Mucosa of descending colon (tissue), 3 donors: Measurements from ENCODE around the gene CMTR1. TPM values are rescaled to one million over a fixed set of nuclear protein-coding genes. Genes with fewer than 3 reads are reported as not detected.

ENCODE experiments used
- ATAC-seq: fragments of 200-7000 bp; cut with Tn5 transposase; one replicate; pipeline ENCODE4 v1.9.1; 2020; ENCODE audit warnings: mild to moderate bottlenecking, moderate library complexity
- DNase-seq, 3 donors: peaks; one replicate each; pipeline ENCODE4 v3.0.0-alpha.2; 2020
- H3K36me3 ChIP-seq: fragments of 200-600 bp; one replicate; pipeline ENCODE4 v1.8.0; 2021; ENCODE audit warnings: low read depth, mild to moderate bottlenecking
- H3K4me1 ChIP-seq: fragments of 200-600 bp; one replicate; pipeline ENCODE4 v1.8.0; 2021; ENCODE audit warnings: low read depth, mild to moderate bottlenecking
- H3K4me3 ChIP-seq: fragments of 200-600 bp; one replicate; pipeline ENCODE4 v1.8.0; 2021; ENCODE audit warnings: mild to moderate bottlenecking
- H3K9me3 ChIP-seq: fragments of 200-600 bp; one replicate; pipeline ENCODE4 v1.8.0; 2021; ENCODE audit warnings: mild to moderate bottlenecking
- intact Hi-C, 2 donors: fragments of 100-400 bp; cut with DNase I in 1 of 2; cut with micrococcal nuclease in 1 of 2; formaldehyde crosslinking; loops; one replicate each; pipeline versions ENCODE4 v1.11.0 to v1.11.1; 2022; cut with DNase I, micrococcal nuclease
- total RNA-seq, 3 donors: library from RNA; stranded (reverse); fragmentation: NEBNext Ultra II Directional in 2 of 3; extraction: Animal tissue kit (Norgen Biotek cat#: 25700) in 2 of 3; gene quantifications; one replicate each; pipeline versions ENCODE4 v1.2.1 to v1.2.4, GENCODE V29; 2021 to 2023
- TF ChIP-seq, protein P1 (sequence below): fragments of 200-600 bp; IDR thresholded peaks from one replicate; pipeline ENCODE4 v1.8.0; 2022; ENCODE audit warnings: antibody characterized with exemption, mild to moderate bottlenecking
- donor health status: DM: no; HTN: no; CAD: no; lungs with moderate emphysema.
- donor health status: DM: no; HTN: no; CAD: no.
- donor health status: DM: no; HTN: yes; CAD: no.

CMTR1 gene
- total RNA-seq, 3 donors from 2014 or later, result 26.1 to 49.8 (median 27.5) TPM

DNA sequence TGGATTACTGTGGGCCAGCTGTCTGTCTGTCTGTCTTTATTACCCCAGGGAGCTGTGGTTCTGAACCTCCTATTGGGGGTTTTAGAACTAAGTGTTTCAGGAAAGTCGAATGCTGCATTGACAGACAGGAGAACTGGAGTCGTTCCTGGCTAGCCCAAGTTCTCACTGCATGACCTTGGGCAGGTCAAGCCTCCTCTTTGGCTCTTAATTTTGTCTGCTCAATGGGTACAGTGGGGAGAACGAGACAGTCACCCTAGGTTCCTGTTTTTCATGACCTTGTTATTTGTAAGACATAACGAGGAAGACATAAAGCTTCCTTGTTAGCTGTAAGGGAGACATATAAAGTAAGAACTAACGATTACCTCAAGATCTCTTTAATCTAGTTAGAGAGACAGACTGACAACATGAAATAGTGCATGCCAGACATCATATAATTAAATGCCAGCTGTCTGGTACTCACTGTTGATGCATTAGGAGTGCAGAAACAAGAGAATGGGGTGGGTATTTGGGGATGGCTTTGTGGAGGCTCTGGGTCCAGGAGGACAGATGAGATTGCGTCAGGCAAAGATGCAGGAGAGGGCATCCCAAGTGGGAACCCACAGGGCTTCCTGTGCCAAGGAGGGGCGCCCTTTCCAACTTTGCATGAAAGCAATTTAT lies 70.4 kb downstream of the CMTR1 start:
- TF ChIP-seq, protein P1, sequence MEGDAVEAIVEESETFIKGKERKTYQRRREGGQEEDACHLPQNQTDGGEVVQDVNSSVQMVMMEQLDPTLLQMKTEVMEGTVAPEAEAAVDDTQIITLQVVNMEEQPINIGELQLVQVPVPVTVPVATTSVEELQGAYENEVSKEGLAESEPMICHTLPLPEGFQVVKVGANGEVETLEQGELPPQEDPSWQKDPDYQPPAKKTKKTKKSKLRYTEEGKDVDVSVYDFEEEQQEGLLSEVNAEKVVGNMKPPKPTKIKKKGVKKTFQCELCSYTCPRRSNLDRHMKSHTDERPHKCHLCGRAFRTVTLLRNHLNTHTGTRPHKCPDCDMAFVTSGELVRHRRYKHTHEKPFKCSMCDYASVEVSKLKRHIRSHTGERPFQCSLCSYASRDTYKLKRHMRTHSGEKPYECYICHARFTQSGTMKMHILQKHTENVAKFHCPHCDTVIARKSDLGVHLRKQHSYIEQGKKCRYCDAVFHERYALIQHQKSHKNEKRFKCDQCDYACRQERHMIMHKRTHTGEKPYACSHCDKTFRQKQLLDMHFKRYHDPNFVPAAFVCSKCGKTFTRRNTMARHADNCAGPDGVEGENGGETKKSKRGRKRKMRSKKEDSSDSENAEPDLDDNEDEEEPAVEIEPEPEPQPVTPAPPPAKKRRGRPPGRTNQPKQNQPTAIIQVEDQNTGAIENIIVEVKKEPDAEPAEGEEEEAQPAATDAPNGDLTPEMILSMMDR, result no peak
- intact Hi-C loops, result no loop called here
- no peak for DNase-seq
- ATAC-seq, result no peak
- Histone ChIP-seq H3K9me3 (no peaks in the 10 kb centered on the region), H3K4me3 (no peak overlapping the region), H3K36me3 (no peaks in the 10 kb centered on the region), H3K4me1 (peaks cover 7% of the 10 kb centered on the region)

DNA sequence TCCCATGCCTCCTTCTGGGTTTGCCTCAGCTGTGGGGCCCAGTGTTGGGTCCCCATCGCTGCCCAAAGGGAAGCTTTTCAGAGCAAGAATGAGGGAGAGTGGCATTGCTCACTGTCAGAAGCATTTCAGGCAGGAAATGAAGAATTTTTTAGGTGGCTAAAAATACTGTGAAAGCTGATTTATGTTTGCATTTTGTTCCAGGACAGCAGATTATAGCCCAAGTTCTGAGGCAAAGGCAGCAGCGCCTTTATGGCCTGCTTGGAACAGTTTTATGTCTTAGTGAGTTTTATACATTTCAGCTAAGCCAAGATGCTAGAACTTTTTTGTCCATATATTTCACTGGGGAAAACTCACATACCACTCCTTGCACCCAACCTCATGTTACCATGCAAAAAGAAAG lies 71.0 kb downstream of the CMTR1 start:
- H3K4me1 ChIP-seq, result peaks cover 7% of the 10 kb centered on the region
- intact Hi-C loops, result no loop called here
- ATAC-seq, result no peak

DNA sequence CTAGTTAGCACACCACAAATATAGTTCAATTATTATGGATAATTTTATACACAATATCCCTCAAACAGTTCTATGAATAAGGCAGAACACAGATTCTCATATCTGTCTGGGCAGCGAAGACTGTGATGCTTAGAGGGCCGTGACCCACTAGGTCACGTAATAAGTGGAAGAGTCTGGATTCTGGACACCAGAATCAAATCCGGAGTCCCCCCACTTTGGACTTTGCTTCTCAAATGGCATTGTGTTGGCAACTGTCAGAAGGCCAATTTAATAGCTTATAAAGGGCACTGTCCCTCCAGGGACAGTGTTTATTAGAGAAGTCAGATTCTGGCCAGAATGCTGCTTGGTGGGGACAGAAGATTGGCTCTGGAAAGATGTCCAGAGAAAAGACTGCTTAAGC lies 73.5 kb downstream of the CMTR1 start:
- TF ChIP-seq, protein P1, result no peak
- ATAC-seq (no peak), DNase-seq (no peak)
- Histone ChIP-seq H3K36me3 (no peaks in the 10 kb centered on the region), H3K4me3 (no peak overlapping the region), H3K9me3 (no peaks in the 10 kb centered on the region), H3K4me1 (peaks cover 3% of the 10 kb centered on the region)
- intact Hi-C loops, result no loop called here

More for the DNA sequence above, 71.0 kb downstream of the CMTR1 start:
- Histone ChIP-seq H3K4me3 (no peak overlapping the region), H3K9me3 (no peaks in the 10 kb centered on the region), H3K36me3 (no peaks in the 10 kb centered on the region)
- TF ChIP-seq, protein P1, result no peak
- DNase-seq, result no peak

DNA sequence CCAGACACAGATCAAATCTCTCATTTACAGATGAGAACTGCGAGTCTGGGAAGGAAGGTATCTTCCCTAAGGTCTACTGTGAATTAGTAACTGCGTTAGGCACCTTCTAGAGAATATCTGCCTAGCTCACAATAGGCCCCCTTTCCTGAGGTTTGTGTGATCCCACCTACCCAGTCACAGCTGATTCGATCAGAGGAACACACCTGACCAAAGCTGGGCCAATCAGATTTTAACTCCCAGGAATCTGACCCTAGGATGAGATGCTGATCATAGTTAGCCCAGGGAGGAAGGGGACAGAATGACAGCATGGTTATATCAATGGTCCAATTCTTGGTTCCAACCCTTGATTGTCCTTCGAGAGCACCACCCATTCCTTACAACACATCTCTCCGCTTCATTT lies 74.1 kb downstream of the CMTR1 start:
- TF ChIP-seq, protein P1, result no peak
- intact Hi-C loops, result no loop called here
- H3K4me1 ChIP-seq, result peaks cover 3% of the 10 kb centered on the region
- H3K9me3 ChIP-seq, result no peaks in the 10 kb centered on the region
- no peak overlapping the region for H3K4me3 ChIP-seq
- no peak for DNase-seq
- ATAC-seq, result no peak
- H3K36me3 ChIP-seq, result no peaks in the 10 kb centered on the region

DNA sequence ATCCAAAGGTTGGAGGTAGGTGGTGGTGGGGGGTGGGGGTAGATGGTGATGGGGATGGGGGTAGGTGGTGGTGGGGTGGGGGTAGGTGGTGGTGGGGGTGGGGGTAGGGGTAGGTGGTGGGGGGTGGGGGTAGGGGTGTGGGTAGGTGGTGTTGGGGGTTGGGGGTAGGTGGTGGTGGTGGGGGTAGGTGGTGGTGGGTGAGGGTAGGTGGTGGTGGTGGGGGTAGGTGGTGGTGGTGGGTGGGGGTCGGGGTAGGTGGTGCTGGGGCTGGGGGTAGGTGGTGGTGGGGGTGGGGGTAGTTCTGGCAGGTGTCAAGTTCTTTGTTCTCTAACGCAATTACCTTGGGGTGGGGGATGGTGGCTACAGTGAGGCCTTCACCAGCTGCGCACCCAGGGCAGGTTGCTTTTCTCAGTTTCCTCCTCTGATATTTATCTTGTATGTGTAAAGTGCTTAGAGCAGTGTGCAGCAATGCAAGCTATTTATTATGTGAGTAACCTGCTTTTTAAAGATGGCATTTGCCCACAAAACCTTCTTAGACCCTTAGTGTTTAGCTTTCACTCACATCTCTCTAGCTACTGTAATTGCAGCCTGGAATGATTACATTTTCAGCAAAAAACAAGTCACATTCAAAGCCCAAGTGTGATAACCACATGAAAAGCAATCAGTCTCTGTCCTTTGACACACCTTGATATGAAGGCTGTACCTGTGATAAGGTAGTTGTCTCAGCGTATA lies 74.8 kb downstream of the CMTR1 start:
- TF ChIP-seq, protein P1, result no peak
- no peaks in the 10 kb centered on the region for H3K9me3 ChIP-seq
- H3K4me3 ChIP-seq, result no peak overlapping the region
- intact Hi-C loops, result no loop called here
- no peaks in the 10 kb centered on the region for H3K36me3 ChIP-seq
- ATAC-seq (peak; percentile 42), DNase-seq (peak in 1 of 3 donors; percentile 21)
- peaks cover 3% of the 10 kb centered on the region for H3K4me1 ChIP-seq
